ENCODE measurements around the gene SMAP2.
"Not testable (repeated sequence)": the region's sequence is repeated elsewhere in the genome, so short reads cannot be mapped to it uniquely, and the experiment has no call there.

SMAP2 gene

DNA sequence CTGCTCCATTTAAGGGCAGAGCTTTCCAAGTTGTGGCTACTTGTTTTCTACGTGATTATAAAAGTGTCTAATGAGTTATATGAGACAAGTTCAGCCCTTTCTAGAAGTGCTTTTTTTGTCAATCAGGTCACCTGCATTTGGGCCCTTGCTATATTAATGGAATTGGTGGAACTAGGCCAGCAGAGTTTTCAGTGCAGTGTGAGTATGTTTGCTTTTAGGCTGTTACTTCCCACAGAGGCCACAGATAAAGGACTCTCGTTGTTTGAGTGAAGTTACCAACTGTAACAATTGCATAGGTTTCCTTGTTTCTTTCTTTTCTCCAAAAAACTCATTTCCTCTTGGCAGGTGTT, 10.9 kb downstream of the SMAP2 start:
- WGBS (ENCODE audit: insufficient coverage, insufficient read length): no CpG with 5 or more reads among the region's 2 CpGs
- no peak overlapping the region for H3K4me3 ChIP-seq (ENCODE audit: low read length)
- H3K9me3 ChIP-seq (ENCODE audit: control insufficient read depth, insufficient read depth, low read length): no peaks in the 10 kb centered on the region
- H3K27ac ChIP-seq (ENCODE audit: low read length): no peak overlapping the region
- DNase-seq (ENCODE audit: low read depth, low spot score): no peak
- no peaks in the 10 kb centered on the region for H3K36me3 ChIP-seq (ENCODE audit: control insufficient read depth, insufficient read depth, low read length)
- no peaks in the 10 kb centered on the region for H3K4me1 ChIP-seq (ENCODE audit: control insufficient read depth, insufficient read depth, low read length)
- H3K27me3 ChIP-seq (ENCODE audit: control insufficient read depth, insufficient read depth, low read length): no peaks in the 10 kb centered on the region

DNA sequence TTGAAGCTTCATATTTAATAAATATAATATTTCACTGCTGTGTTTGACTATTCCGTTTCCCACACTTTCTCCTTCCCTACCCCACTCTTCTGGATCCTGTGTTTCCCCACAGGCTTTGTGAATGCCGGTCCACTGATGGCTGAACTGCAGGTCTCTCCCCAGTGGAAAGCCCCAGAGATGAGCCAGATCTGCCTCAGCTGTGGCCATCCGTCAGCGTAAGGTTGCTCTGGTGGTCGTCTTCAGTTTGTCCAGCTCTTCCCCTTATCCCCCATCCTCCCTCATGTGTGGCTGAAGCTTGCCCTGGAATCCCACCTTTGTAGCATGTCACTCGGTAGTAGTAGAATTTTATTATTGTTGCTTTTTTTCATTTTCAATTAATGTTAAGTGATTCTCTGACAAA, 11.4 kb downstream of the SMAP2 start:
- H3K4me1 ChIP-seq (ENCODE audit: control insufficient read depth, insufficient read depth, low read length): no peaks in the 10 kb centered on the region
- no peak overlapping the region for H3K4me3 ChIP-seq (ENCODE audit: low read length)
- H3K27me3 ChIP-seq (ENCODE audit: control insufficient read depth, insufficient read depth, low read length): no peaks in the 10 kb centered on the region
- DNase-seq (ENCODE audit: low read depth, low spot score): no peak
- no peaks in the 10 kb centered on the region for H3K9me3 ChIP-seq (ENCODE audit: control insufficient read depth, insufficient read depth, low read length)
- WGBS (ENCODE audit: insufficient coverage, insufficient read length): no CpG with 5 or more reads among the region's 6 CpGs
- H3K27ac ChIP-seq (ENCODE audit: low read length): no peak overlapping the region
- no peaks in the 10 kb centered on the region for H3K36me3 ChIP-seq (ENCODE audit: control insufficient read depth, insufficient read depth, low read length)

DNA sequence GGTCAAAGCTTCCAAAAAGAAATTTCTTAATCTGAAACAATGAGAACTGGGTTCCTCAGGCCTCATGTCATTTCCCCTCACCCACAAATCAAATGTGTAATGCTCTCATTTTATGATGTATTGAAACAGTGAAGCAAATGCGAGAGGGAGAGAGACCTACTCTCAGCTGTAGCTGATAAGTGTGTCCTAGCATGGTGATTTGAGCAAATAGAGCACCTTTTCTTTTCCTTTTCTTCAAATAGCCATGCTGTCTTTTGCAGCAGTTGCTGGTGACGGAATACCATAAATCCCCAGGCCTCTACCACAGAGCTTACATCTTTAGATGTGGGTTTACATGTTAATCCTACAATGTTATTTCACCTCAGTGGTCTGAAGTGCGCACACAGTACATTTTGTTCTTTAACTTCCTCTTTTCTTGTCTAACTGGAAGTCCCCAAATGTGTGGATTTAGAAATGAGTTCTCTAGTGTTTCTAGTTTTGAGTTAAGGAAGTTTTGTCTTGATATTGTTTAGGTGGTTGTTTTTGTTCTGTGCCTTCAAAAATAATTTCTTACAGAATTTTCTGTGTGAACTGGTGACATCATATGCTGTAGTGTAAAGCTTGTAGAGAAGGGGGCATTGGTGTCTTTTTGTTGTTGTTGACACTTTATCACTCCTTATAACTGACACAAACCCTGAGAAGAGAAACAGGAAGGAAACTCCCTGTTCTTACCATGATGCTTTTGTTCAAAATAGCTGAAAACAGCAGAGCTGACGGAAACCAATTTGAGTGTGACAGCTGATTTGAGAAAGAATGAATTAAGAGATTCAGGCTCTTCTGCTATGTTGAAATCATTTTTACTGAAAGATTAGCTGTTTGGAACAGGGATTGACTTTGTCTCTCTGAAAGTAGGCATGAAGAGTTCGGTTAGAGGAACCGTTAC, 12.2 kb downstream of the SMAP2 start:
- no peak overlapping the region for H3K27ac ChIP-seq (ENCODE audit: low read length)
- WGBS (ENCODE audit: insufficient coverage, insufficient read length): no CpG with 5 or more reads among the region's 6 CpGs
- H3K4me1 ChIP-seq (ENCODE audit: control insufficient read depth, insufficient read depth, low read length): no peaks in the 10 kb centered on the region
- no peaks in the 10 kb centered on the region for H3K27me3 ChIP-seq (ENCODE audit: control insufficient read depth, insufficient read depth, low read length)
- no peak for DNase-seq (ENCODE audit: low read depth, low spot score)
- no peak overlapping the region for H3K4me3 ChIP-seq (ENCODE audit: low read length)
- no peaks in the 10 kb centered on the region for H3K36me3 ChIP-seq (ENCODE audit: control insufficient read depth, insufficient read depth, low read length)
- H3K9me3 ChIP-seq (ENCODE audit: control insufficient read depth, insufficient read depth, low read length): no peaks in the 10 kb centered on the region

DNA sequence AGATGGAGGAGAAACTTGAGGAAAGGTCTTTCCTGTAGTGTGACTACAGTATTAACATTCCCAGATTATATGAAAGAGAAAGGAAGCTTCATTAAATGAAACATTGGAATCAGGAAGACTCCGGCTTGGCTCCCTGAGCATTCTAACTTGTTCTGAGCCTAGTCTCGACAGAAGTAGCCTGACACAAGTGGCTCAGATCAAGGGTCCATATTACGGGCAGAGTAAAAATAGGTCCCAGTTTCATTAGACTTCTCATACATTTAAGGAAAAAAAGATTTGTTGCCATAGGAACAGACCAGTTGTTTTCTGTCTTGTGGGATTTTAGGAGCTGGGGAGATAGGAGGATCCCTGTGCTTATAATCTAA, 12.8 kb downstream of the SMAP2 start:
- no peaks in the 10 kb centered on the region for H3K27me3 ChIP-seq (ENCODE audit: control insufficient read depth, insufficient read depth, low read length)
- no peaks in the 10 kb centered on the region for H3K9me3 ChIP-seq (ENCODE audit: control insufficient read depth, insufficient read depth, low read length)
- no peak for DNase-seq (ENCODE audit: low read depth, low spot score)
- H3K36me3 ChIP-seq (ENCODE audit: control insufficient read depth, insufficient read depth, low read length): no peaks in the 10 kb centered on the region
- H3K27ac ChIP-seq (ENCODE audit: low read length): no peak overlapping the region
- no CpG with 5 or more reads among the region's 3 CpGs for WGBS (ENCODE audit: insufficient coverage, insufficient read length)
- H3K4me1 ChIP-seq (ENCODE audit: control insufficient read depth, insufficient read depth, low read length): no peaks in the 10 kb centered on the region
- H3K4me3 ChIP-seq (ENCODE audit: low read length): no peak overlapping the region

DNA sequence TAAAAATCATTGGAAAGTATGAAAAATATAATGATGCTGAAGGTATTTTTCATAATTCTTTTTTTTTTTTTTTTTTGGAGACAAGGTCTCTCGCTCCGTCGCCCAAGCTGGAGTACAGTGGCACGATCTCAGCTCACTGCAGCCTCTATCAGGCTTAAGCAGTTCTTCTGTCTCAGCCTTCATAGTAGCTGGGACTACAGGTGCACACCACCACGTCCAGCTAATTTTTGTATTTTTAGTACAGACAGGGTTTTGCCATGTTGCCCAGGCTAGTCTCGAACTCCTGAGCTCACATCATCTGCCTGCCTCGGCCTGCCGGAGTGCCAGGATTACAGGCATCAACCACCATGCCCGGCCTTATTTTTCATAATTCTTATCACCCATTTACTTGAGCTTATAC, 13.3 kb downstream of the SMAP2 start:
- no peaks in the 10 kb centered on the region for H3K9me3 ChIP-seq (ENCODE audit: control insufficient read depth, insufficient read depth, low read length)
- no peak for DNase-seq (ENCODE audit: low read depth, low spot score)
- H3K36me3 ChIP-seq (ENCODE audit: control insufficient read depth, insufficient read depth, low read length): no peaks in the 10 kb centered on the region
- no peak overlapping the region for H3K4me3 ChIP-seq (ENCODE audit: low read length)
- H3K27ac ChIP-seq (ENCODE audit: low read length): no peak overlapping the region
- no peaks in the 10 kb centered on the region for H3K4me1 ChIP-seq (ENCODE audit: control insufficient read depth, insufficient read depth, low read length)
- WGBS (ENCODE audit: insufficient coverage, insufficient read length): no CpG with 5 or more reads among the region's 9 CpGs
- no peaks in the 10 kb centered on the region for H3K27me3 ChIP-seq (ENCODE audit: control insufficient read depth, insufficient read depth, low read length)

DNA sequence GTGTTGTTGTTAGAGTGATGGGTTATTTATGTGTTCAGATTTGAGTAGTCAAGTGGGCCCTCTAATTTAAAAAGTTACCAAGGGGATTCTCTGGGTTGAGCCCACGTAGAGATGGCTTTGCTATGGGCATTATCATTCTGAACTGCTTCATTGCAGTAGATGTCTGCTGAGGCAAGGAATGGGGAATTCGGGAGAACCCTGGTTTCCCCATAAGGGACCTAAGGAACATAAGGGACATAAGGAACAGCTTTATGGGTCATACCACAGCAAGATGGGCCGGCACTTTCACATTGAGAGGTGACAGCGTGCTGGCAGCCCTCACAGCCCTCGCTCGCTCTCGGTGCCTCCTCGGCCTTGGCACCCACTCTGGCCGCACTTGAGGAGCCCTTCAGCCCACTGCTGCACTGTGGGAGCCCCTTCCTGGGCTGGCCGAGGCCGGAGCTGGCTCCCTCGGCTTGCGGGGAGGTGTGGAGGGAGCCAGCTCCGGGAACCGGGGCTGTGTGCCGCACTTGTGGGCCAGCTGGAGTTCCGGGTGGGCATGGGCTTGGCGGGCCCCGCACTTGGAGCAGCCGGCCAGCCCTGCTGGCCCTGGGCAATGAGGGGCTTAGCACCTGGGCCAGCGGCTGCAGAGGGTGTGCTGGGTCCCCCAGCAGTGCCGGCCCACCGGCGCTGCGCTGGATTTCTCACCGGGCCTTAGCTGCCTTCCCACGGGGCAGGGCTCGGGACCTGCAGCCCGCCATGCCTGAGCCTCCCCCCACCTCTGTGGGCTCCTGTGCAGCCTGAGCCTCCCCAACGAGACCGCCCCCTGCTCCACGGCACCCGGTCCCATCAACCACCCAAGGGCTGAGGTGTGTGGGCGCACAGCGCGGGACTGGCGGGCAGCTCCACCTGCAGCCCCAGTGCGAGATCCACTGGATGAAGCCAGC, 14.1 kb downstream of the SMAP2 start:
- not testable (repeated sequence) for H3K36me3 ChIP-seq (ENCODE audit: control insufficient read depth, insufficient read depth, low read length); H3K27ac ChIP-seq (ENCODE audit: low read length); H3K9me3 ChIP-seq (ENCODE audit: control insufficient read depth, insufficient read depth, low read length); H3K4me1 ChIP-seq (ENCODE audit: control insufficient read depth, insufficient read depth, low read length); H3K4me3 ChIP-seq (ENCODE audit: low read length); DNase-seq (ENCODE audit: low read depth, low spot score); H3K27me3 ChIP-seq (ENCODE audit: control insufficient read depth, insufficient read depth, low read length)
- no CpG with 5 or more reads among the region's 38 CpGs for WGBS (ENCODE audit: insufficient coverage, insufficient read length)

DNA sequence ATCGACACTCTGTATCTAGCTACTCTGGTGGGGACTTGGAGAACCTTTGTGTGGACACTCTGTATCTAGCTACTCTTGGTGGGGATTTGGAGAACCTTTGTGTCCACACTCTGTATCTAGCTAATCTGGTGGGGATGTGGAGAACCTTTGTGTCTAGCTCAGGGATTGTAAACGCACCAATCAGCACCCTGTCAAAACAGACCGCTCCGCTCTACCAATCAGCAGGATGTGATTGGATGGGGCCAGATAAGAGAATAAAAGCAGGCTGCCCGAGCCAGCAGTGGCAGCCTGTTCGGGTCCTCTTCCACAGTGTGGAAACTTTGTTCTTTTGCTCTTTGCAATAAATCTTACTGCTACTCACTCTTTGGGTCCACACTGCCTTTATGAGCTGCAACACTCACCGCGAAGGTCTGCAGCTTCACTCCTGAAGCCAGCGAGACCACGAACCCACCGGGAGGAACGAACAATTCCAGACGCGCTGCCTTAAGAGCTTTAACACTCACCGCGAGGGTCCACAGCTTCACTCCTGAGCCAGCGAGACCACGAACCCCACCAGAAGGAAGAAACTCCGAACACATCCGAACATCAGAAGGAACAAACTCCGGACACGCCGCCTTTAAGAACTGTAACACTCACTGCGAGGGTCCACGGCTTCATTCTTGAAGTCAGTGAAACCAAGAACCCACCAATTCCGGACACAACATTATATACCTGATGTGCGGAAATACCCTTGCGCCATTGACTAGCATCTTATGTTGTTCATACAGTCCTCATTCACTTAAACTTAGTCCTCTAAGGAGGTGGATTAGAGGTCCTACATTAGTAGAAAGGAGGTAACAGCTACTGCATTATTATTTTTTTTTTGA, 15.2 kb downstream of the SMAP2 start:
- H3K27ac ChIP-seq (ENCODE audit: low read length); H3K9me3 ChIP-seq (ENCODE audit: control insufficient read depth, insufficient read depth, low read length); H3K4me1 ChIP-seq (ENCODE audit: control insufficient read depth, insufficient read depth, low read length); H3K36me3 ChIP-seq (ENCODE audit: control insufficient read depth, insufficient read depth, low read length); DNase-seq (ENCODE audit: low read depth, low spot score); H3K27me3 ChIP-seq (ENCODE audit: control insufficient read depth, insufficient read depth, low read length); H3K4me3 ChIP-seq (ENCODE audit: low read length): not testable (repeated sequence)
- no CpG with 5 or more reads among the region's 28 CpGs for WGBS (ENCODE audit: insufficient coverage, insufficient read length)

DNA sequence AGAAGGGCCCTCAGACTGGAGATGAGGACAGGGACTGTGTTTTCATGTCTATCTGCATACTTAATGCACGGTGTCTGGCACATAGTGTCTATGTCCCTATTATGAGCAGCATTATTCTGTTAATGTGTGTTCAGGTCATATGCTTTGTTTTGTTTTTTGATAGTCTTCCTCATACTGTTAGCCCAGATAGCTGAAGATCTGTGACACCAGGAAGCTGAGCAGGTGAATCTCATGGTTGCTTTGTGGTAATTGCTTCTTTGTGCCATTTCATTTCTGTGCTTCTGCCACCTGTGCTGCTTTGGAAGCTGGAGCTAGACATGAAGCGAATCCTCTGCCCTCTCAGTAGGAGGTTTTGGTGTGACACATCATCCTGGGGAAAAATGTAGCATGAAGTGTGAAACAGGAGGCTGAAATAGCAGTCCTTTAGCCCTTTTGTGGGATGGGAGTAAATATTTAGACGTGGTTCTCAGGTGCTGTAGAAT, 15.8 kb downstream of the SMAP2 start:
- H3K4me1 ChIP-seq (ENCODE audit: control insufficient read depth, insufficient read depth, low read length): no peaks in the 10 kb centered on the region
- no CpG with 5 or more reads among the region's 3 CpGs for WGBS (ENCODE audit: insufficient coverage, insufficient read length)
- no peak overlapping the region for H3K4me3 ChIP-seq (ENCODE audit: low read length)
- no peak for DNase-seq (ENCODE audit: low read depth, low spot score)
- H3K9me3 ChIP-seq (ENCODE audit: control insufficient read depth, insufficient read depth, low read length): no peaks in the 10 kb centered on the region
- H3K36me3 ChIP-seq (ENCODE audit: control insufficient read depth, insufficient read depth, low read length): no peaks in the 10 kb centered on the region
- no peak overlapping the region for H3K27ac ChIP-seq (ENCODE audit: low read length)
- no peaks in the 10 kb centered on the region for H3K27me3 ChIP-seq (ENCODE audit: control insufficient read depth, insufficient read depth, low read length)

DNA sequence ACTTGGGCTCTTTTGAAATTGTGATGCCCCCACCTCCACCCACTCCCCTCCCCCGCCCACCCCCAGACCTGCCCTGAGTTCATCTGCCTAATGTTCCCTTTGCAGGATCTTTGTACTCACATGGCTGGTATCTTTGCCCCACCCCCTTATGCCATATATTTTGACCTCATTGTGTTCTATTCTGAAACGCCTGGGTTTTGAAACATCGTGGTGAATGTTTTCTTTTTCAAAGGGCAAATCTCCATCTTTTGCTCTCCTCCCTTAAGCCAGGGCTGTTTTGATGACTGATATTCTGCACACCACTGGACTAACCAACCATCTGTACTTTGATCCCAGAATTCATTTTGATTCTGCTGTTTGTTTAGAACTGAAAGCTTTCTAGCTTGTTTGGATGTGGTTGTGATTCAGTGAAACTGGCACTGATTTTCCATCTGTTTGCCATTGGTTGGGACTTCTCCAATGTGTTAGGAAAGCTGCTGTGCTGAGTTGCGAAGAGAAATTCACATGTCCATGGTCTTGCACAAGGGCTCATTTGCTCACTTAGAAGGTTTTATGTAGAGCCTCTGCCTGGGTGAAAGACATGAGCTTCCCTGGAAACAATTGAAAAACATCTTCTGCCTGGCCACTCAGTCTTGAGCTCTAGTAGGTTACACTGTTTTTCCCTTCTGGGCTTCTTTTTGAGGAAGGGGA, 16.5 kb downstream of the SMAP2 start:
- H3K27ac ChIP-seq (ENCODE audit: low read length): no peak overlapping the region

More for the DNA sequence above, 16.5 kb downstream of the SMAP2 start:
- H3K4me1 ChIP-seq (ENCODE audit: control insufficient read depth, insufficient read depth, low read length): no peaks in the 10 kb centered on the region
- no peaks in the 10 kb centered on the region for H3K36me3 ChIP-seq (ENCODE audit: control insufficient read depth, insufficient read depth, low read length)
- WGBS (ENCODE audit: insufficient coverage, insufficient read length): no CpG with 5 or more reads among the region's 4 CpGs
- DNase-seq (ENCODE audit: low read depth, low spot score): no peak
- H3K27me3 ChIP-seq (ENCODE audit: control insufficient read depth, insufficient read depth, low read length): no peaks in the 10 kb centered on the region
- H3K4me3 ChIP-seq (ENCODE audit: low read length): no peak overlapping the region
- no peaks in the 10 kb centered on the region for H3K9me3 ChIP-seq (ENCODE audit: control insufficient read depth, insufficient read depth, low read length)

All from iPS DF 6.9 (cell line).